Measurements from ENCODE around the gene MYEOV.

MYEOV gene

DNA sequence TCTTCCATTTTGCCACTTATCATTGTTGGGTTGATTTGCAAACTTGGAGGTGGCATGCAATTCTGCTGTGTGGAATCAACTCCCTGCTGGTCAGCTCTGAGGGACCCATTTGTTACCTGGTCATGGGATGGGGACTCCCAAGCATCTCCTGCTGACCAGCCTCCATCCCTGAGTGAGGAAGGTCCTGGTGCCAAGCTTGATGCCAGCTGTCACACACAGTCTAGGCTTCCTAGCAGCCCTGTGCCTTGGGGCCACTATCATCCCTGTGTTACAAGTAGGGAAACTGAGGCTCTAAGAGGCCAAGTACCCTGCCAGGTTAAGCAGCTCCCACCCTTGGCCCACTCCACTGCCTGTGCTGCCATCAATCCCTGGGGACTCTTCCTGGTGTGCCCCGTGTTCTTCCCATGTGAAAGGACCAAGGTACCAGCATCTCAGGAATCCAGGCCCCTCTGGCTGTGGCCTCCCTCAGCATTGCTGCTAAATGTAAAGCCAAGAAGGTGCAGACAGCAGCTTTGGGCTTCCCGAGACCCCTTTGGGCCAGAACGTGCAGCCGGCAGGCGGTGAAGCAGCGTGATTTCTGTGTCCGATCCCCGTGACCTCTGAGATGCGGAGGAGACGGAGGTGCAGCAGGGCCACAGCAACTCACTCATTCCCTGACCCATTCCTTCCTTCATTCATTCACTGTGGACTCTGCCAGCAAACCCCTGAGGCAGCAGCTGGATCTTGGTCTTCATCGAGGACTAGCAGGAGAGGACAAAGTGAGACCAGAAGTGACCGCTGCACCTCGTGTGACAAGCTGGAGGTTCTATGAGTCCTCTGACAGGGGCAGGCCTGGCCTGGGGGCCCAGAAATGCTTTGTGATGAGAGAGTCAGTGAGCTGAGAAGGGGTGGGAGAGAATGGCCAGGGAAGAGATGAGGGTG is 49.7 kb downstream of the MYEOV start:
- DNase-seq (ENCODE audit: low spot score), result peak; percentile 45

DNA sequence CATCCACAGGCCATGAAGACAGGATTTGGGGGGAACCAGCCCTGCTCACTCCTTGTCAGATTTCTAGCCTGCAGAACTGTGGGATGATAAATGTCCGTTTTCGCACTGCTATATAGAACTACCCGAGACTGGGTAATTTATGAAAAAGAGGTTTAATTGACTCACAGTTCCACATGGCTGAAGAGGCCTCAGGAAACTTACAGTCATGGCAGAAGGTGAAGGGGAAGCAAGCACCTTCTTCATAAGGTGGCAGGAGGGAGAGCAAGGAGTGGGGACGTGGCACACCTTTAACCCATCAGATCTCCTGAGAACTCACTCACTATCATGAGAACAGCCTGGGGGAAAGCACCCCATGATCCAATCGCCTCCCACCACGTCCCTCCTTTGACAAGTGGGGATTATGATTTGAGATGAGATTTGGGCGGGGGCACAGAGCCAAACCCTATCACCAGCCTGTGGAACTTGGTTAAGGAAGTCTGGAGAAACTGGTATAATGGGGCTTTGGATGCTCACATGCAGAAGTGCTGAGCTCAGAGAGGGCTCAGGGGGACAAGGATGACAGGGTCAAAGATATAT is 50.7 kb downstream of the MYEOV start:
- DNase-seq (ENCODE audit: low spot score), result peak; percentile 30

Data from left forelimb (tissue), 1 donor.